Smooth muscle cell of the brain vasculature (primary cell): ENCODE results near the gene SH2D3C.
A peak's percentile ranks its signal among the peaks of the same experiment; 100 is the strongest.
"Not testable (repeated sequence)": the region's sequence is repeated elsewhere in the genome, so short reads cannot be mapped to it uniquely, and the experiment has no call there.

Source experiments
- DNase-seq: peaks from one replicate; pipeline ENCODE4 v3.0.0-alpha.2; 2012; ENCODE audit warnings: low read depth, low spot score

SH2D3C gene

DNA sequence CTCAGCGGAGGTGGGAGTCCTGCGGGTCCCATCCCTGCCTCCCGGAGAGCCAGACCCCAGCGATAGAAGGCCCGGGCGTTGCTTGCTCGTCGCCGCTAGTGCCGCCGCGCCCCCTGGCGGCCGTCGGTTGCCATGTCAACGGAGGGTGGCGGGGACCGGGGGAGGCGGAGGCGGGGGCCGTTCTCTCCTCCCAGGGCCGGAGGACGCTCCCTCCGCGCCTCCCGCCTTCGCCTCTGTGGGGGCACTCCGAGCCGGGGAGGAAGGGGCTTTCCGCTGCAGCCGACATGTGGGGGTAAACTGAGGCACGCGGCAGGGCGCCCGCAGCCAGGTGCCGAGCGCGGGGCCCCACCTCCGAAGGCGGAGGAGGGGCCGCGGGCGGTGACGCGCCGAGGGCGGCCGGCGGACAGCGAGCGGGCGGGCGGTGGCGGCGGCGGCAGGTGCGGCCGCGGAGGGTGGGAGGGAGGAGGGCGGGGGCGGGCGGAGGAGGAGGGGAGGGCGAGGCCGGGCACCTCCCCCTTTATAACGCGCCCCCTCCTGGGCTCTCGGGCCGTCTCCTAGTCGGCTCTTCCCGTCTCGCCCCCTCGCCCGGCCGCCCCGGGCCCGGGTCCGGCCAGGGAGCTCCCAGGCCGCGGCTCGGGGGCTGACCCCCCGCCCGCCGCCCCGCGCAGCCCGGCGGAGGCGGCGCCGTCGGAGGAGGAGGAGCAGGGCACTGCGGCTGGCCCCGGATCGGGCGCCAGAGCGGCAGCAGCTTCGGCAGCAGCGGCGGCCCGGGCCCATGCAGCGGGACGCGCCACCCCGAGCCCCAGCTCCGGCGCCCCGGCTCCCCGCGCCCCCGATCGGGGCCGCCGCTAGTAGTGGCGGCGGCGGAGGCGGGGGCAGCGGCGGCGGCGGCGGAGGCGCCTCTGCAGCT, 6.8 kb upstream of the SH2D3C start:
- DNase-seq = no peak

DNA sequence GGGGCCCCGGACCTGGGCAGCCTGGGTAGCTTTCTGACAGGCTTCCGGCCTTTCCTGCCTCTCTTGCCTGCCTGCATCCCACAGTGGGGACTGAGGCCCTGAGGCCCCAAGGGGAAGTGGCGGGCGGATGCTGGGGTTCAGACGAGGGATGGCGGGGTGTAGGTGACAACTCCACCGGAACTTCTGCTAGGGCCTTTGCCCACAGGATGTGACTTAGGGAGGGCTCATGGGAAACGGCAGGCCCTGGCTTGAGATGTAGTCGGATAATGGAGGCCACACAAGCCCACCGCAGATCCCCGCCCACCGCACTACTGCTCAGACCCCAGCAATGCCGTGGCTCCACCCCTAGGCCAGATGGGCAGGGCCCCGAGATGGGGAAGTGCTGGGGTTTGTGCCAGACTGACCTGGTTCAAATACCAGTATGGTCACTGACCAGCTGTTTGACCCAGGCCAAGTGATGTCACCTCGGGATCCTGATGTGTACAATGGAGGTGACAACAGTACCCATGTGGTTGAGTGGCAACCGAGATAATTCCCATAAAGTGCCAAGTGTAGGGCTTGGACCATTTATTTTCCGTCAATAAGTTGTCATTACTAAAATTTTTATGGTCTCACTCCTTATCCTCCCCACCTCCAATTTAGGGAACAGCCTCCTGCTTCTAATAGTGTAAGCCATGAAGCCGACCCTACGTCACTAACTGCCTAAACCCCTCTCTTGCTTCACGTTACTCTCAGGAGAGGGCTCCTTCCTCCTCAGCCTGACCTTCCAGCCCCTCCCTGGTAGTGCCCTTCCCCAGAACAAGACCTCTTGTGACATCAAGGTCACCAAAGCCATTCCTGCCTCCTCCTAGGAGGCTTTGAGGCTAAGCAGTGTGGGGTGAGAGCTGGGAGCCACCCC, 4.9 kb upstream of the SH2D3C start:
- DNase-seq = no peak

DNA sequence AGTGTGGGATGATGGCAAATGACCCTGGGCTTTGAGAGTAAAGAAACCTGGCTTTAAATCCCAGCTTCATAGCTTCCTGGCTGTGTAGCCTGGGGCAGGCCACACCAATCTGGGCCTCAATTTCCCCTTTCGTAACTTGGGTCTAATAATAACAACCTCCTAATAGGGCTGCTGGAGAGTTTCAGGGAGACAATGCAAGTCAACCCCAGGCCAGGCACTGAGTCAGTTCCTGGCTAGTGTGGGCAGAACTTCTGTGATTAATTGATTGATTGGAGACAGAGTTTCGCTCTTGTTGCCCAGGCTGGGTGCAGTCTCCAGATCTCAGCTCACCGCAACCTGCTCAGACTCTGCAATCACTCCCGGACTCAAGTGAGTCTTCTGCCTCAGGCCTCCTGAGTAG, 3.3 kb upstream of the SH2D3C start:
- no peak for DNase-seq

- DNase-seq = not testable (repeated sequence)
These were observed 2.4 kb upstream of the SH2D3C start for GRCh38 chr9:127780909-127781308.

- DNase-seq = no peak
These were observed 1.8 kb upstream of the SH2D3C start for GRCh38 chr9:127780126-127780885.

DNA sequence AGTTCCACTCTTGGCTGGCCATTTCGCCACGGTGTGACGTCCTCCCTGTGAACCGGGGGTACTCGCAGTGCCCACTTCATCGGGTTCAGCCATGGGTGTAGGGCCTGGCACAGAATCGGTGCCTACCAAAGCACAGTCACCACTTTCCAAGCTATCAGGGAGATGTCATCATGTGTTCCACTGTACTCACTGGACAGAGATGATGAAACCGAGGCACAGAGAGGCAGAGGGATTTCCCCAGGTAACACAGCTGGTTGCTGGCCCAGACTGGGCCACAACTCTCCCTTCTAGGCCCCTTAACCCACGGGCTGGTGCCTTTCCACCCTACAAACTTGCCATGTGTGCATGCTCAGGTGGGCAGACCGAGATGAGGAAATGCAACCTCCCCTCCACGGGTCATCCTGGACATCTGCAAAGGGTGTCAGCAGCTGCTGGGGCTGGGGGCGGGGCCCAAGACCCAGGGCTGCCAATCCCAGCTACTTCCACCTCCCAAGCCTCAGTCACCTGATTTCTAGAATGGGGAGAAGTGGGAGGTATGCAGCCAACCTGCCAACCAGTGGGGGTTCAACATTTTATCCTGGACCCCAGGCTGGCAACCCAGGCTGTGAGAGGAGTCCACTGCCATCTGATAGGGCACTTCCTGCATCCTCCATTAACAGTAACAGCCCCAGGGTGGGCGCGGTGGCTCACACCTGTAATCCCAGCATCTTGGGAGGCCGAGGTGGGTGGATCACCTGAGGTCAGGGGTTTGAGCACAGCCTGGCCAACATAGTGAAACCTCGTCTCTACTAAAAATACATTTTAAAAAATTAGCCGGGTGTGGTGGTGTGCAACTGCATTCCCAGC, 893 bp upstream of the SH2D3C start:
- no peak for DNase-seq

DNA sequence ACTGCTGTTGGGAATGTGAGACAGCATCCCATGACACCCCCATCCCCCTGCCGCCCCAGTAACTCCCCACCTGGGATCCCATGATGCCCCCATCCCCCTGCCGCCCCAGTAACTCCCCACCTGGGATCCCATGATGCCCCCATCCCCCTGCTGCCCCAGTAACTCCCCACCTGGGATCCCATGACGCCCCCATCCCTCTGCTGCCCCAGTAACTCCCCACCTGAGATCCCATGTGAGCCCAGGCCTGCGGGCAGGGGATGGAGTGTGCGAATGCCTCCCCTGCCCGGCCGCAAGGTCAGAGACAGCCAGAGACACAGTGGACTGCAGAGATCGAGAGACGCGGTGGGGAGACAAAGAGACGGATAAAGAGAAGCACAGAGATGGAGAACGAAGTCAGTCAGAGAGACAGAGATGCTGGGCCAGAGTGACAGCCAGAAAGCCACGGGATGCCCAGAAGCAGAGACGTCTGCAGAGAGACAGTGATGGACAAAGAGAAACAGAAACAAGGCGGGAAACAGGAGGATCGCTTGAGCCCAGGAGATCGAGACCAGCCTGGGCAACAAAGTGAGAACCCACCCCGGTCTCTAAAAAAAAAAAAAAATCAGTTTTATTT, 992 bp downstream of the SH2D3C start:
- DNase-seq = no peak

DNA sequence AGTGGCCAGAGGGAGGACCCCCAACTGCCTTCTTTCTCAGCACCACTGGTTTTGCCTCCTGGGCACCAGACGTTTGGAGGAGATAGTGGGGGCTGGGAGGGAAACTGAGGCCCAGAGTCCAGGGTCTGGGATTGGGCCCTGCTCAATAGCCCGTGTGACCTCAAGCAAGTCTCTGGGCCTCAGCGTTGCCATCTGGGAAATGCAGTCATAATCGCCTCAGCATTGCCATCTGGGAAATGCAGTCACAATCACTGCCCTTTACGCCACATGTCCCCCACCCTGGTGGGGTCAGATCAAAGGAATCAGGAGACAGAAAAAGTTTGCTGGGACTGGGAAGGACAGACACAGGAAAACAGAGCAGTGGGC, 1.6 kb downstream of the SH2D3C start:
- DNase-seq = no peak

DNA sequence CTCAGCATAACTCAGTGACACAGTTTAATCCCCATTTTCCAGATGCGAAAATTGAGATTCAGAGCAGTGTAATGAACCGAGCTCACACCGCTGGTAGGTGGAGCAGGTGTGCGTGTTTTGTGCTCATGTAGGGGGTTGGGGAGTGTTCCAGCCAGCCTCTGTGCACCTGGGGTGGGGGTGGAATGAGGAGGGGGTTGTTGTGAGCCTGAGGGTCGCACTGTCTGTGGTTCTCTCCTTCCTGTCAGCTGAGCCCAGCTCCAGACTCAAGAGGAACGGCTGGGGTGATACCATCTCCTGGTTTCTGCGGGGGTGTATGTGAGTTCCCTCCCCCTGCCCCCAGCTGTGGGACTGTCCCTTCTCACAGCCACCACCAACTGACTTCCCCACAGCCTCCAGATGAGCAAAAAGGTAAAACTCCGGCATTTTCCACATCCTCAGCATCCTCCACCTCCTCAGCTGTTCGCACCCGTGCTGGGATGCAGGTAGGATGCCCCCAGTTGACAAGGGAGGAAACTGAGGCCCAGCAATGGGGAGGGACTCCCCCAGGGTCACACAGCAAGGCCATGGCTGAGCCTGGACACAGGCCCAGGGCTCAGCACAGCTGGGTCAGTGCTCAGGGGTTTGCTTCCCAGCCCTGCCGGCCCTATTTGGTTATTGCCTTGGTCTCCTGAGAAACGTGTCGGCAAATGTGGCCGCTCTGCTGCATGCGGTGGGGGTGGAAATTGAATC, 2.1 kb downstream of the SH2D3C start:
- no peak for DNase-seq

DNA sequence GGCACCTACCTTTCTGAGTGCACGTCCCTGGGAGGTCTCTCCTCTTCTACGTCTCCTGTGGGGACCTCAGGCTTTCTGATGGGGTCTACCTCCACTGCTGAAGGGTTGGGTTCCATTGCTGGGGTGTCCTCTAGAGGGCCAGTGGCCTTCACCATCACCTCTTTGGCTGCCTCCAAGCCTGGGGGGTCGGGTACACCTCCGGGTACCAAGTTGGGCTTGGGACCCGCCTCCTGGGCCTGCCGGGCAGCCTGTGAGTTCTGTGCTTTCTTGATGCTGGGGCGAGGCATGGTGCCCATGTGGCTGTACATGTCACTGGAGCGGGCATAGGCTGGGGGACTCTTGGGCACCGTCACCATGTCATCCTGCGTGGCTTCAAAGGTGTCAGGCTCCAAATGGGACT, 4.5 kb downstream of the SH2D3C start:
- no peak for DNase-seq

GRCh38 chr9:127773272-127773671, 5.2 kb downstream of the SH2D3C start:
- DNase-seq = no peak

DNA sequence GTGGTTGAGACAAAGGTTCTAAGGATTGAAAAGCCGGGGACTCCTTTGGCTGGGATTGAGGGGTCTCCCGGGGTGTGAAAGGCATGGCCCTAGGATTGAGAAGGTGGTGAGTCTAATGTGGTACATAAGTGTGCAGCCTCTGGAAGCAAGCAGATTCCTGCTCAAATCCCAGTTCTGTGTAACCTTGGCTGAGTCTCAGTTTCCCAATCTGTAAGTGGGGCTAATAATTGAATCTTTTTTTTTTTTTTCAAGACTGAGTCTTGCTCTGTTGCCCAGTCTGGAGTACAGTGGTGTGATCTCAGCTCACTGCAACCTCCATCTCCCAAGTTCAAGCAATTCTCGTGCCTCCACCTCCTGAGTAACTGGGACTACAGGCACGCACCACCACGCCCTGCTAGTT, 5.9 kb downstream of the SH2D3C start:
- DNase-seq = no peak

- DNase-seq = no peak
These were observed 6.8 kb downstream of the SH2D3C start for GRCh38 chr9:127771570-127772189.

GRCh38 chr9:127770905-127771569, 7.4 kb downstream of the SH2D3C start:
- peak; percentile 93 for DNase-seq

GRCh38 chr9:127770583-127770904, 7.9 kb downstream of the SH2D3C start:
- no peak for DNase-seq

DNA sequence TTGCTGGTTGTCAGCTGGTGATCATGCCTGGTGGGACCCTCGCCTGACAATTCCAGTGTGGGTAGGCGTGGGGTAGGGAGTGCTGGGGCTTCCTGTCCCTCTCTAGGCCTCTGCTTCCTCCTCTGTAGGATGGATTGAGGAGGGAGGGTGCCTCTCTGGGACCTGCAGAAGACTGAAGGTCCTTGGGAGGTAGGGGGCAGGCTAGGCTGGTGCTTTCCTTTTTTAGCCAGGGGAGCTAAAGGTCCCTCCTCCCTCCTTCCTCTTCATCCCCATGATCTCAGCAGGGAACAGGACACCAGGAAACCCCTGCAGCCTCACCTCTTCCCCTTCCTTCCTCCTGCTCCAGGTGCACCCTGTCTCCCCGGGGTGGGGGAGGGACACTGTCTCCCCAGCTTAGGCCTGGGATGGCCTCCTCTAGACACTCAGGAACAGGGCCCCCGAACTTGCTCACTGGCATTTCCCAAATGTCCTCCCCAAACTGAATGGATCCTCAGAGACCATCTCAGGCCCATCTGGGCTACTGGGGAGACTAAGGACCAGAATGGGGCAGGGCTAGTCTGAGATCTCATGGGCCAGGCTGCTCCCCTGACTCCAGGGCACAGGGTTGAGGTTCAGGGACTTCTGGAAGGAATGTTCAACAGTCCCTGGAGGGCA, 8.4 kb downstream of the SH2D3C start:
- DNase-seq = no peak

- no peak for DNase-seq
These were observed 9.4 kb downstream of the SH2D3C start for GRCh38 chr9:127769101-127769500.

GRCh38 chr9:127768698-127769097, 9.8 kb downstream of the SH2D3C start:
- no peak for DNase-seq
